Central memory CD8-positive, alpha-beta T cell (primary cell): ENCODE measurements around the gene EPHB6.

Experiments
- ATAC-seq: fragments of 150-1000 bp; cut with Tn5 transposase; replicated peaks from 2 replicates; pipeline ENCODE4 v1.10.0; 2022; ENCODE audit warnings: mild to moderate bottlenecking, moderate FRiP score, moderate number of reproducible peaks; ENCODE audit not compliant: poor library complexity, severe bottlenecking; ENCODE audit errors: extremely low read depth
- DNase-seq, 2 donors: peaks; one replicate each; pipeline ENCODE4 v3.0.0; 2021; ENCODE audit warnings: low spot score in 2 of 2
- H3K27ac Mint-ChIP-seq: one replicate; pipeline ENCODE4 v1.8.0; 2022; ENCODE audit warnings: low read depth, mild to moderate bottlenecking, moderate library complexity, mixed read lengths
- H3K27me3 Mint-ChIP-seq: one replicate; pipeline ENCODE4 v1.8.0; 2022; ENCODE audit warnings: mixed read lengths
- H3K36me3 Mint-ChIP-seq: one replicate; pipeline ENCODE4 v1.8.0; 2022; ENCODE audit warnings: mild to moderate bottlenecking, moderate library complexity, mixed read lengths; ENCODE audit not compliant: insufficient read depth
- H3K4me1 Mint-ChIP-seq: one replicate; pipeline ENCODE4 v1.8.0; 2022; ENCODE audit warnings: mixed read lengths
- H3K4me3 Mint-ChIP-seq: one replicate; pipeline ENCODE4 v1.8.0; 2022; ENCODE audit warnings: mild to moderate bottlenecking, moderate library complexity, mixed read lengths
- H3K9me3 Mint-ChIP-seq: one replicate; pipeline ENCODE4 v1.8.0; 2022; ENCODE audit warnings: mixed read lengths

Gene EPHB6

DNA sequence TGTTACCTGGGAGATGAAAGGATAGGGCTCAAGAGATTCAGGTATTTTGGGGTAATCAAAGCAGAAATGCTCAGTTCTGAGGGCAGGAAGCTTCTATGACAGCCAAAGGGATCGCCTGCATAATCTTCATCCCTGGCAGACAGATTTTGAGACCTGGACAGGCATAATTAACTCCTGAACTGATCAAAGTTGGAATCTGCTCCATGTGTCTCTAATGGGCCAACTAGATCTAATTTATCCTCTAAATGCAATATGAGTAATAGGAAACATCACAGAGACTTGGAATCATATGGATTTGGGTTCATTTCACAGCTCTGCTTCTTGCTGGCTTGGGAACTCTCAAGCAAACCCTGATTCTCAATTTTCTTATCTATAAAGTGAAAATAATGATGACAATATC lies 41.2 kb upstream of the EPHB6 start:
- no peak for ATAC-seq
- H3K4me3 Mint-ChIP-seq, result no peak overlapping the region
- no peak for DNase-seq
- H3K27ac Mint-ChIP-seq, result no peak overlapping the region
- peaks cover 19% of the 10 kb centered on the region for H3K36me3 Mint-ChIP-seq
- peaks cover 39% of the 10 kb centered on the region for H3K4me1 Mint-ChIP-seq
- peaks cover 29% of the 10 kb centered on the region for H3K27me3 Mint-ChIP-seq
- no peaks in the 10 kb centered on the region for H3K9me3 Mint-ChIP-seq

DNA sequence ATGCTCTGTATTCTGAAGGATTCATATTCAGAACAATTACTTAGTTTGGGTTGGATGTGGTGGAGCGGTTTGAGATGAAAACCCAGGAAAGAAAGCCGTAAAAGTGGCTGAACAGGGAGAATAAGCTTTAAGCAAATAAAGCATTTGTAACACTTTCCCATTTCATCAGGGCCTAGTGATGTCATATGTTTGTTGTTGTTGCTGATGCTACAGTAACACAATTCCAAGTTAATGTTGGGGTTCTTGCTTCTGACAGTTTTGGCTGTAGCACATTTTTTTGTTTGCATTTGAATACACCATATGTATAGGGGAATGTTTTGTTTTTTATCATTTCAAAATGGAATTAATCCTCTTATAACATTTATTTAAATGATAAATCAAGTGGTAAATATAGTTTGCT lies 40.4 kb upstream of the EPHB6 start:
- Mint-ChIP-seq H3K27ac (no peak overlapping the region), H3K4me1 (peaks cover 31% of the 10 kb centered on the region), H3K4me3 (no peak overlapping the region), H3K9me3 (no peaks in the 10 kb centered on the region), H3K36me3 (peaks cover 11% of the 10 kb centered on the region), H3K27me3 (peaks cover 37% of the 10 kb centered on the region)
- no peak for DNase-seq
- ATAC-seq, result no peak

DNA sequence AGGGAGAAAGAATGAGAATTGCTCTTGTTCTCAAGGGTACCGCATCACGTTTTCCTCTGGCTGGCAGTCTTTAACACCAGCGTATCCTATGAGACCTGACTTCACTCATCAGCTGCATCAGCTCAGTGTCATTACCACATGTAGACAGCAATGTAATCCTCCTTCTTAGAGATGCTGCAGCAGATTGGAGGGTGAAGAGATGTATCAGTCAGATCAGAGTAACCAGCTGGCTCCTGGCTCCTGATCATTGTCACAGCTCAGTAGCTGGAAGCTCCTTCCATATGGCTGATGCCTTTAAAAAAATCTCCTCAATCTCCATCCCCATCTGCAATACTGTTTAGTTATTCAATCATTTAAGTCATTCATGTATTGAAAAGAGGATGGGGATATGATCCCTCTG lies 39.7 kb upstream of the EPHB6 start:
- no peak for ATAC-seq
- Mint-ChIP-seq H3K4me1 (peaks cover 25% of the 10 kb centered on the region), H3K9me3 (no peaks in the 10 kb centered on the region), H3K27me3 (peaks cover 44% of the 10 kb centered on the region), H3K36me3 (peaks cover 11% of the 10 kb centered on the region), H3K27ac (no peak overlapping the region), H3K4me3 (no peak overlapping the region)
- DNase-seq, result no peak

DNA sequence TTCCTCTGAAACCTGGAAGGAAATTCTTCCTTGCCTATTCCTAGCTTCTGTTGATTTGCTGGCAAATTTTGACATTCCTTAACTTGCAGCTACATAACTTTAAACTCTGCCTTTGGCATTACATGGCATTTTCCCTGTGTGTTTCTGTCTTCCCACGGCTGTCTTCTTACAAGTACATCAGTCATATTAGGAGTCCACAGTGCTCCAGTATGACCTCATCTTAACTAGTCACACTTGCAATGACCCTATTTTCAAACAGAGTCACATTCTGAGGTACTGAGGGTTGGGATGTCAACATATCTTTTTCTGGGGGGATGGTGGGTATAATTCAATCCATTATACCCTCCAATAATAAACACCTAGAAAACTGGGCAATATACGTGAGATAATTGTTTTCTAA lies 37.4 kb upstream of the EPHB6 start:
- Mint-ChIP-seq H3K9me3 (peaks cover 5% of the 10 kb centered on the region), H3K27me3 (peaks cover 68% of the 10 kb centered on the region), H3K4me1 (peaks cover 5% of the 10 kb centered on the region), H3K36me3 (peaks cover 7% of the 10 kb centered on the region), H3K4me3 (no peak overlapping the region), H3K27ac (no peak overlapping the region)
- ATAC-seq (no peak), DNase-seq (no peak)

DNA sequence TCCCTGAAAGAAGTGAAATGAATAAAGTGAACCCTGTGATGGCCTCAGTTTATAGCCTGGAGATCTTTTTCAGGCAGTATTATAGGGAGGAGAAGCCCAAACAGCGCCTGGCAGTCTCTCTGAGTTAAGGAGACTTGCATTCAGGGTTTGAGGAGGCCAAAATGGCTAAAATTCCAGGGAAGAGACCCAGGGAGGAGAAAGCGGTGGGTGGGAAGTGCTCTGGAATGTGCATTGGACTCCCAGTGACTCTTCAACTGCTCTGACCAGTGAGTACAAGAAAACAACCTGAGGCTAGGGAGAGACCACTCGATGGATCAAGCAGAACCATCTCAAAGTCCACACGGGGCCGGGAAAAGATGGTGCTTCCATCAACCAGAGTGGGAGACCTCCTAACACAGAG lies 35.3 kb upstream of the EPHB6 start:
- Mint-ChIP-seq H3K4me1 (no peaks in the 10 kb centered on the region), H3K4me3 (no peak overlapping the region), H3K27me3 (peaks cover 79% of the 10 kb centered on the region), H3K36me3 (peaks cover 2% of the 10 kb centered on the region), H3K27ac (no peak overlapping the region), H3K9me3 (peaks cover 5% of the 10 kb centered on the region)
- no peak for ATAC-seq
- DNase-seq, result no peak

DNA sequence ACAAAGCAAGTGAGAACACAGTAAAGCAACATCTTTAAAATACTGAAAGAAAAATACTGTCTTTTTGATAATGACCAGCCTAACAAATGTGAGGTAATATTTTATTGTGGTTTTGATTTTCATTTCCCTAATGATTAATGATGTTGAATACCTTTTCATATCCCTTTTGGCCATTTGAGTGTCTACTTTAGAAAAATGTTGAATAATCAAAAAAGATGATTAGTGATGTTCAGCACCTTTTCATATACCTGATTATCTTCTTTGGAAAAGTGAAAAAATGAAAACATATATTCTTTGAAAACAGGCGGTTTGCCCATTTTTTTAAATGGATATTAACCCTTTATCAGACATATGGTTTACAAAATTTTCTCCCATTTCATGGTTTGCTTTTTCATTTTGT lies 32.2 kb upstream of the EPHB6 start:
- no peak overlapping the region for H3K4me3 Mint-ChIP-seq
- H3K4me1 Mint-ChIP-seq, result no peaks in the 10 kb centered on the region
- peaks cover 69% of the 10 kb centered on the region for H3K27me3 Mint-ChIP-seq
- no peaks in the 10 kb centered on the region for H3K36me3 Mint-ChIP-seq
- H3K9me3 Mint-ChIP-seq, result peaks cover 5% of the 10 kb centered on the region
- no peak overlapping the region for H3K27ac Mint-ChIP-seq
- DNase-seq, result no peak
- ATAC-seq, result no peak

DNA sequence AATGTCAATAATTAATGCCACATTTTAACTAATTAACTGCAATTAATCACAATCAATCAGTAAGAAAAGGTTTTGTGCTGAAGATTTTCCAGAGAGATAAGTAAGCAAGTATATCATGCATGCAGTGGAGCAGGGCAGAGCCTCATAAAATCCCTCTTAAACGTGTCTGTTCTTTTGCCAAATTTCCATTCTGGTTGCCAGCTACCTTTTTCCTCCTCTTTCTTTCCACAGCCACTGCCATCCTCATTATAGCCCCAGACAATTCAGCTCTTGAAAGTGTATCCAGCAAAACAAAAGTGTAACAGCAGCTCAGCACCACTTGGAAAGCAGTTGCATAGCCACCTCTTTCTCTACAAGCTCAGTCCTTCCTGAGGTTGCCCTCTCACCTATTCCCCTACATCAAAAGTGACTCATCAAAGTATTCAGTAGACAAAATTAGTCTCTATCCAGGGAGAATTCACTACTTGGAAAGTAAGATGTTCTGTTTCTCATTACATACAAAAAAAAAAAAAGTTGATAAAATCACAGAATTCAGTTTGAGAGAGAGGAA lies 26.9 kb upstream of the EPHB6 start:
- Mint-ChIP-seq H3K4me3 (no peak overlapping the region), H3K27me3 (peaks cover 28% of the 10 kb centered on the region), H3K4me1 (no peaks in the 10 kb centered on the region), H3K27ac (no peak overlapping the region), H3K36me3 (peaks cover 2% of the 10 kb centered on the region), H3K9me3 (no peaks in the 10 kb centered on the region)
- ATAC-seq, result no peak
- DNase-seq, result no peak

DNA sequence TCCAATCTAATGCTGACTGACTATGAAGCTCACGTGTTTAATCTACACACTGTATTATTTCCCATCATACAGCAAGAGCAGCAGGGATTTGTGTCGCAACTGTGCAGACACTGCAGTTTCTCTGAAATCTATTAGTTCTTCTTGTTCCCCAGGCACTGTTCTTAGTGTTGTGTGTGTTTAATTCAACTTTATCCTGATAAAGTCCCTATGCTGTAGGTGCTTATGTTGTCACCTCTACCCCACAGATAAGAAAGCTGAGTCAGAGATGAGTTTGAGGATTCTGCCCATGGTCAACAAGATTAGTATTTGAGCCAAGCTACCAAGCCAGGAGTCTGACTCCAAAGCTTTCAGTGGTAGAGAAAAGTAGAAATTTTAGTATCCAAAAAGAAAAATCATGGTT lies 22.5 kb upstream of the EPHB6 start:
- H3K27ac Mint-ChIP-seq, result no peak overlapping the region
- ATAC-seq (no peak), DNase-seq (no peak)
- H3K4me1 Mint-ChIP-seq, result peaks cover 5% of the 10 kb centered on the region
- peaks cover 8% of the 10 kb centered on the region for H3K27me3 Mint-ChIP-seq
- peaks cover 2% of the 10 kb centered on the region for H3K36me3 Mint-ChIP-seq
- H3K9me3 Mint-ChIP-seq, result no peaks in the 10 kb centered on the region
- no peak overlapping the region for H3K4me3 Mint-ChIP-seq

DNA sequence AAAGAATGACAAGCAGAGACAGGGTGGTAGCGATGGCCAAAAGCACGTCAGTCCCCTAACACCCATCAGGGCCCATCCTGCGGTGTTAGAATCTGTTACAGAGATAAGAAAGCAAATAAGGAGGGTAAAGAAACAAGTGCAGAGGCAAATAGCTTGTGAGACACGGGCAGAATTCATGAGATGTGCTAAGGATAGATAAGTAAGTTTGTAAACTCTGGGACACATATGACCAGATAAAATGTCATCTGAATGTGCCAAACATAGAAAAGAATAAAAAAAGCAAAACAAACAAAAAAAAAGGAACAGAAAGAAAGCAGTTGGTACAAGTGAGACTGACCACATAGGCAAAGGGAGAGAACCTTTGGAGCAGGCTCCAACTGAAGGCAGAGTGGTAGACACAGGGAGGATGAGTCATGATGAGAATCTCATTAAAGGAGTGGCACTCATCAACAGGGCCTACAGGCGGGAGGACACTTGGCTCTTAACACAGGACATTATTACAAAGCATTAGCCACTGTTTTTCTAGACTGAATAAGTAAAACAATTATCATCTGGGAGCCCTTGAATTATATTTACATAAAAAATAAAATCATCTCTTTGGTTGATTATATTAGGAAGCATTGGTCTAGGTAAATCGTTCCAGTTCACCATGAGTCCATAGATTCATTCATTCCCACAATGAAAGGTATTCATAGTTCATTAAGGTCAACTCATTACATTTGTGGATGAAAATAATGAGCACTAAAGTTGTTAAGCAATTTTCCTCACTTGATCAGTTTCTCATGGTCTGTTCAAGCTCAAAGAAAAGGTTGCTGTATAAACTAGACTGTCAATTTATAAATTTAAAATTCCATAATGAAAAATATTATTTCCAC lies 21.5 kb upstream of the EPHB6 start:
- H3K9me3 Mint-ChIP-seq, result no peaks in the 10 kb centered on the region
- no peak overlapping the region for H3K4me3 Mint-ChIP-seq
- no peak for DNase-seq
- ATAC-seq, result no peak
- peaks cover 1% of the 10 kb centered on the region for H3K27me3 Mint-ChIP-seq
- H3K27ac Mint-ChIP-seq, result peak overlapping the region; percentile 3
- peaks cover 5% of the 10 kb centered on the region for H3K4me1 Mint-ChIP-seq
- H3K36me3 Mint-ChIP-seq, result peaks cover 2% of the 10 kb centered on the region

DNA sequence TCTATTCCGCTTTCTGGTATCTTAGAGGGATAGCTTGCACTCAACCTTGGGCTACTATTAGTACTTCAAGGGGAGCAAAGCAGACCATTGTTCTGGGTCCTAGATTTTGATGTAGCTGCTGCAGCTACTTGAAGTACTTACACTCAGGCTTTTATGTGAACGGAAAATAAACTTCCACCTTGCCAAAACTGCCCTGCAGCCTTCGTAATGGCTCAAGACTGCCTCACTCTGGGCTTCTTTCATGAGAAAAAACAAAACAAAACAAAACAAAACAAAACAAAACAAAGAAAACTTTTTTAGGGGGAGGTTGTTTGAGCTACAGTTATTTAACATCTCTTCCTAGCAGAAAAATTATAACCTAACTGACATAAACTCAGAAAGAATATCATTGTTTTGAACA lies 19.4 kb upstream of the EPHB6 start:
- no peak for ATAC-seq
- no peaks in the 10 kb centered on the region for H3K36me3 Mint-ChIP-seq
- peaks cover 5% of the 10 kb centered on the region for H3K4me1 Mint-ChIP-seq
- H3K4me3 Mint-ChIP-seq, result no peak overlapping the region
- no peaks in the 10 kb centered on the region for H3K9me3 Mint-ChIP-seq
- H3K27me3 Mint-ChIP-seq, result no peaks in the 10 kb centered on the region
- DNase-seq, result no peak
- no peak overlapping the region for H3K27ac Mint-ChIP-seq

DNA sequence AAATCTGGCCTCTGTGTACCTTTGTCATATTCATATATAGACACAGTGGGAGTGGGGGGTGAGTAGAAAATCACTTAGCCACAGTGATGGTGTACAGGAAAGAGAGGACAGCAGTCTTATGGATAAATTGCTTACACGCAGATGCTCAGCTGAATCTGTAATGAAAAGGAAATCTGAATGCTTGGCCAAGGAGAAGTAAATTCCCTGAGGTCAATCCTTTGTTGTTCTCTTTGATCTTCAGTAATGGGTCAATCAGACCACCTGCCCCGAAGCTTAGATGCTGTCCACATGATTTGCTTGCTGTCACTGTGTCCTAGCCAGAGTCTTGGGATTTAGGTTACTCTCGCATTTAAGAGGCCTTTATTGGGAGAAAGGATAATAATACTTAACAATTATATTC lies 18.4 kb upstream of the EPHB6 start:
- no peaks in the 10 kb centered on the region for H3K27me3 Mint-ChIP-seq
- no peak for DNase-seq
- peaks cover 5% of the 10 kb centered on the region for H3K4me1 Mint-ChIP-seq
- H3K9me3 Mint-ChIP-seq, result no peaks in the 10 kb centered on the region
- H3K36me3 Mint-ChIP-seq, result no peaks in the 10 kb centered on the region
- H3K4me3 Mint-ChIP-seq, result no peak overlapping the region
- H3K27ac Mint-ChIP-seq, result no peak overlapping the region
- no peak for ATAC-seq

DNA sequence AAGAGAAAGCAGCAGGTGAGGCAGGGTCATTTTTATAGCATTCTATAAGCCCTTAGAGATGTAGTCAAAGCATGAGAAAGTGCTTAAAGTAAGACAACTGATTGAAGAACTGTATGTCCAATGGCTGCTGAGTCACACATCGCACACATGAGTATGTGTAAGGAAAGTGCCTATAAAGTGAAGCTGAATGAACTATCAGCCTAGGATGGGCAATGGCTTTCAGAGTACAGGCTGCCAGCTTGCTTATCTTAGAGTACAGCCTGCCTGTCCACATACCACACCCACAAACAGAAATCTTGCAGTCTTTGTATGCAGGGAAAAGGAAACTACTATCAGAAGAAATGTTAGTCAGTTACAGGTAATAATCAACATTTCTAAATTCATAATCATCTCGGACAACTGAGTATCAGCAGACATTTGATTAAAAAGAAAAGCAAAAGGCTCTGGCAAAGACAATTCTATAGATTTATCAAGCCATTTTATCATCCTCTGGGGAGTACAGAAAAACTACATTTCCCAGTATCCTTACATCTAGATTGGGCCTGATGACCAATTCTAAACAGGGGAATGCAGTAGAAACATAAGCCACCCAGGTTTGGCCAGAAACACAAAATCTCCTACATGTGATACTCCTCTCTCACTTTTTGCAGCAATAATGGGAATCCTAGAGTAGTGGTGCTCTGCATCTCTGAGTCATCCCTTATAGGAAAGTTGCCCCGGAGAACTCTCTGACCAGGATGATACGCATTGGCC lies 16.2 kb upstream of the EPHB6 start:
- ATAC-seq, result no peak
- DNase-seq, result no peak
- H3K27me3 Mint-ChIP-seq, result no peaks in the 10 kb centered on the region
- no peaks in the 10 kb centered on the region for H3K9me3 Mint-ChIP-seq
- H3K36me3 Mint-ChIP-seq, result no peaks in the 10 kb centered on the region
- H3K27ac Mint-ChIP-seq, result no peak overlapping the region
- H3K4me3 Mint-ChIP-seq, result no peak overlapping the region
- H3K4me1 Mint-ChIP-seq, result peaks cover 5% of the 10 kb centered on the region
